Measurements from ENCODE around the gene PROC.

PROC gene

DNA sequence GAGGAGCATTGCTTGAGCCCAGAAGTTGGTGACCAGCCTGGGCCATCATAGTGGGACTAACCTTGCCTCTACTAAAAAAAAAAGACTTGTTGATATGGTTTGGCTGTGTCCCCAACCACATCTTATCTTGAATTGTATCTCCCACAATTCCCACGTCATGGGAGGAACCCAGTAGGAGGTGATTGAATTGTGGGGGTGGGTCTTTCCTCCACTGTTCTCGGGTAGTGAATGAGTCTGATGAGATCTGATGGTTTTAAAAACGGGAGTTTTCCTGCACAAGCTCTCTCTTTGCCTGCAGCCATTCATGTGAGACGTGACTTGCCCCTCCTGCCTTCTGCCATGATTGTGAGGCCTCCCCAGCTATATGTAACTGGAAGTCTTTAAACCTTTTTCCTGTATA is 47.0 kb downstream of the PROC start:
- Histone ChIP-seq H3K4me1 (ENCODE audit: control insufficient read depth, insufficient read depth, low read length, unreplicated experiment) (no peaks in the 10 kb centered on the region), H2AFZ (ENCODE audit: low read length, unreplicated experiment) (no peak overlapping the region), H3K36me3 (ENCODE audit: insufficient read depth, low read length) (peaks cover 3% of the 10 kb centered on the region; the same call in 1 of the 2 replicates), H3K79me2 (ENCODE audit: control insufficient read depth, insufficient read depth, low read length, unreplicated experiment) (no peaks in the 10 kb centered on the region), H3K4me3 (ENCODE audit: low read depth, low read length) (no peak overlapping the region), H3K27me3 (ENCODE audit: insufficient read depth, low read length) (no peaks in the 10 kb centered on the region), H3K27ac (ENCODE audit: low read depth, low read length) (no peak overlapping the region)

DNA sequence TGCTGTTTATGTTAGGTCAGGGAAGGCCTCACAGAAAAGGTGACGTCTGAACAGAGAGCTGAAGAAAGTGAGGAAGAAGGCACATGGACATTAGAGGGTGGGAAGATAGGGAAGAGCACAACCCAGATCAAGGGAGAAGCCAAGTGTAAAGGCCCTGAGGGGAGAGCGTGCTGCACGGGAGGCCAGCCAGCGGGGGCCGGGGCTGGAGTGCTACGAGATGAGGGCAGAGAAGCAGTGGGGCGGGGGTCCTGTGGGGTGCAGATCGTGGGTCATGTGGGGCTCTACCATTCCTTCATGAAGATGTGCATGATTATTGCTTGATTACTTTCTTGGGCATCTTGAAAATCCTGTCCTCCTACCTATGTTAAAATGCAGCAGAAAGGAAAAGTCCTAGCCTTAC is 50.8 kb downstream of the PROC start:
- Histone ChIP-seq H3K4me3 (ENCODE audit: low read depth, low read length) (no peak overlapping the region), H3K4me1 (ENCODE audit: control insufficient read depth, insufficient read depth, low read length, unreplicated experiment) (no peaks in the 10 kb centered on the region), H3K27me3 (ENCODE audit: insufficient read depth, low read length) (no peaks in the 10 kb centered on the region), H3K79me2 (ENCODE audit: control insufficient read depth, insufficient read depth, low read length, unreplicated experiment) (no peaks in the 10 kb centered on the region), H2AFZ (ENCODE audit: low read length, unreplicated experiment) (no peak overlapping the region), H3K36me3 (ENCODE audit: insufficient read depth, low read length) (peaks cover 3% of the 10 kb centered on the region; the same call in 1 of the 2 replicates), H3K27ac (ENCODE audit: low read depth, low read length) (no peak overlapping the region)

DNA sequence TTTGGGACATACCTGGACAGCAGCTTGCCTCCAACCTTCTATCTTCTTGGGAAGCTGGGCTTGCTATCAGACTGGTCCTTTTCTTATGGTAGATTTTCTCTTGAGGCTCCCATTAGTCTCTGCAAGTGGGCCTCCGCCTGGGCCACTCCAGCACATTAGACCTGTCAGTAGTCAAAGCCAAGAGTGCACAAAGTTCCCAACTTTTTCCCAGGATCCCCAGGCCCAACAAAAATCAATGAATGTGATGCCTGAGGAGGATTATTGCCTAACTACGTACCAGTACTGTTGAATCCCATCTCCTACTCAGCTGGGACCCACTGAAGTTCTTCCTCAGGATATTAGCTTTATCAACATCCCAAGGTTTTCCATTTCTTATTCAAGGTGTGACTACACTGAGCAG is 51.7 kb downstream of the PROC start:
- H3K36me3 ChIP-seq (ENCODE audit: insufficient read depth, low read length): peaks cover 3% of the 10 kb centered on the region; the same call in 1 of the 2 replicates
- H3K4me3 ChIP-seq (ENCODE audit: low read depth, low read length): no peak overlapping the region
- H3K27ac ChIP-seq (ENCODE audit: low read depth, low read length): no peak overlapping the region
- no peaks in the 10 kb centered on the region for H3K79me2 ChIP-seq (ENCODE audit: control insufficient read depth, insufficient read depth, low read length, unreplicated experiment)
- no peaks in the 10 kb centered on the region for H3K27me3 ChIP-seq (ENCODE audit: insufficient read depth, low read length)
- H2AFZ ChIP-seq (ENCODE audit: low read length, unreplicated experiment): no peak overlapping the region
- no peaks in the 10 kb centered on the region for H3K4me1 ChIP-seq (ENCODE audit: control insufficient read depth, insufficient read depth, low read length, unreplicated experiment)

- Histone ChIP-seq H3K4me3 (ENCODE audit: low read depth, low read length) (no peak overlapping the region), H3K4me1 (ENCODE audit: control insufficient read depth, insufficient read depth, low read length, unreplicated experiment) (no peaks in the 10 kb centered on the region), H3K27me3 (ENCODE audit: insufficient read depth, low read length) (no peaks in the 10 kb centered on the region), H2AFZ (ENCODE audit: low read length, unreplicated experiment) (no peak overlapping the region), H3K79me2 (ENCODE audit: control insufficient read depth, insufficient read depth, low read length, unreplicated experiment) (no peaks in the 10 kb centered on the region), H3K27ac (ENCODE audit: low read depth, low read length) (no peak overlapping the region), H3K36me3 (ENCODE audit: insufficient read depth, low read length) (peaks cover 3% of the 10 kb centered on the region; the same call in 1 of the 2 replicates)
Observed at GRCh38 chr2:127471286-127471988, 53.2 kb downstream of the PROC start.

DNA sequence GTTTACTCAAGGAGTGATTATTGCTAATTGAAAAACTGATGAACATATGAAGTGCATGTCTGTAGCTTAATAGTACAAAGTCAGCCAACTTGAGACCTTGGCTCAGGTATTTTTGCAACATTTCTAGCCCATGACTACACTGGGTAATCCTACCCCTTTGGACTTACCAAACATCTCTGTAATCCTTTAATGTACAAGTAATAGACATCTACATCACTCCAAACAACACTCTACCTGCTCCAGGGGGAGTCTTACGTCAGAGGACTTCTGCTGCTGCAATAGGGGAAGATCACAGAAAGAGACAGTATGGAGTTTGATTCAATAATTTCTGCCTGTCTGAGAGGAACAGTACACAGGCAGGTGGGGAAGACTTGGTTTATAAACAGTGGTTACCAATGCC is 54.0 kb downstream of the PROC start:
- Histone ChIP-seq H3K27me3 (ENCODE audit: insufficient read depth, low read length) (no peaks in the 10 kb centered on the region), H3K4me1 (ENCODE audit: control insufficient read depth, insufficient read depth, low read length, unreplicated experiment) (no peaks in the 10 kb centered on the region), H3K27ac (ENCODE audit: low read depth, low read length) (no peak overlapping the region), H2AFZ (ENCODE audit: low read length, unreplicated experiment) (no peak overlapping the region), H3K79me2 (ENCODE audit: control insufficient read depth, insufficient read depth, low read length, unreplicated experiment) (no peaks in the 10 kb centered on the region), H3K36me3 (ENCODE audit: insufficient read depth, low read length) (peaks cover 3% of the 10 kb centered on the region; the same call in 1 of the 2 replicates), H3K4me3 (ENCODE audit: low read depth, low read length) (no peak overlapping the region)

- Histone ChIP-seq H2AFZ (ENCODE audit: low read length, unreplicated experiment) (no peak overlapping the region), H3K27me3 (ENCODE audit: insufficient read depth, low read length) (no peaks in the 10 kb centered on the region), H3K27ac (ENCODE audit: low read depth, low read length) (no peak overlapping the region)
Observed at GRCh38 chr2:127475788-127476187, 57.6 kb downstream of the PROC start.

More at GRCh38 chr2:127475788-127476187, 57.6 kb downstream of the PROC start:
- H3K4me1 ChIP-seq (ENCODE audit: control insufficient read depth, insufficient read depth, low read length, unreplicated experiment): no peaks in the 10 kb centered on the region
- no peaks in the 10 kb centered on the region for H3K79me2 ChIP-seq (ENCODE audit: control insufficient read depth, insufficient read depth, low read length, unreplicated experiment)
- no peak overlapping the region for H3K4me3 ChIP-seq (ENCODE audit: low read depth, low read length)
- H3K36me3 ChIP-seq (ENCODE audit: insufficient read depth, low read length): peaks cover under 1% of the 10 kb centered on the region; the same call in 1 of the 2 replicates
